Transverse colon (tissue), 4 donors: ENCODE data around the gene ARF1.

Experiments
- EP300 ChIP-seq: sonication (generic); formaldehyde crosslinking; IDR thresholded peaks from one replicate; pipeline ENCODE4 v1.6.1; 2017; ENCODE audit warnings: antibody characterized with exemption, low read depth
- POLR2A ChIP-seq: fragments of 450-650 bp; IDR thresholded peaks from one replicate; pipeline ENCODE4 v1.6.1; 2016; ENCODE audit warnings: antibody characterized with exemption, mild to moderate bottlenecking, moderate library complexity
- POLR2AphosphoS5 ChIP-seq, 3 donors: sonication (generic); formaldehyde crosslinking; IDR thresholded peaks; one replicate each; pipeline ENCODE4 v1.6.1; 2016; ENCODE audit warnings: antibody characterized with exemption in 3 of 3
- TF ChIP-seq, protein P1 (sequence below), 5 experiments: fragments of 200-600 bp in 3 of 5; fragments of 450-650 bp in 2 of 5; sonication (generic) in 3 of 5; IDR thresholded peaks; 1 replicate in 2 of 5; 2 replicates in 3 of 5; pipeline ENCODE4 v1.5.1; 2016 to 2017; ENCODE audit warnings: antibody characterized with exemption in 5 of 5, inconsistent platforms in 3 of 5, mild to moderate bottlenecking in 2 of 5, moderate library complexity in 1 of 5

DNA sequence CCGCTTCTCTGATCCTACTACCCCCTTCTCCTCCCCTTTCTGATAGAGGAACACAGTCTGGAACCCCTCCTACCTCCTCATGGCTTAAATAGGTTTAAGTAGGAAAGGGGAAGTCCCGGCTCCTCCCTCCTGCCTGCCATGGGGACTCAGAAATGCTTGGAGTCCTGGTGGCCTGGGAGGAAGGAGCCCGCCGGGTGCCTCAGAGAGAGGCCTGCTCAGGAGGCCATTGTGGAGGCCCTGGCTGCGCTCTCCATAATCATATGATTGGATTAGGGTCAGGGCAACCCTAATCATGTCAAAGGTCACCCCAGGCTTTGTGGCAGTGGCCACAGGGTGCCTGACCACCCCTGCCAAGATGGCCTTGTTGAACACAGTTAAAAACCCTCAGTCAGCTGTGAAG lies 46.7 kb upstream of the ARF1 start:
- TF ChIP-seq, protein P1, sequence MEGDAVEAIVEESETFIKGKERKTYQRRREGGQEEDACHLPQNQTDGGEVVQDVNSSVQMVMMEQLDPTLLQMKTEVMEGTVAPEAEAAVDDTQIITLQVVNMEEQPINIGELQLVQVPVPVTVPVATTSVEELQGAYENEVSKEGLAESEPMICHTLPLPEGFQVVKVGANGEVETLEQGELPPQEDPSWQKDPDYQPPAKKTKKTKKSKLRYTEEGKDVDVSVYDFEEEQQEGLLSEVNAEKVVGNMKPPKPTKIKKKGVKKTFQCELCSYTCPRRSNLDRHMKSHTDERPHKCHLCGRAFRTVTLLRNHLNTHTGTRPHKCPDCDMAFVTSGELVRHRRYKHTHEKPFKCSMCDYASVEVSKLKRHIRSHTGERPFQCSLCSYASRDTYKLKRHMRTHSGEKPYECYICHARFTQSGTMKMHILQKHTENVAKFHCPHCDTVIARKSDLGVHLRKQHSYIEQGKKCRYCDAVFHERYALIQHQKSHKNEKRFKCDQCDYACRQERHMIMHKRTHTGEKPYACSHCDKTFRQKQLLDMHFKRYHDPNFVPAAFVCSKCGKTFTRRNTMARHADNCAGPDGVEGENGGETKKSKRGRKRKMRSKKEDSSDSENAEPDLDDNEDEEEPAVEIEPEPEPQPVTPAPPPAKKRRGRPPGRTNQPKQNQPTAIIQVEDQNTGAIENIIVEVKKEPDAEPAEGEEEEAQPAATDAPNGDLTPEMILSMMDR (IDR thresholded peaks at IDR 0.05) = no peak
- no peak for TF ChIP-seq POLR2AphosphoS5 (IDR thresholded peaks at IDR 0.05)
- TF ChIP-seq POLR2A = no peak
- TF ChIP-seq EP300 = no peak
